Measurements from ENCODE around the gene NEK6. TPM values are rescaled to one million over a fixed set of nuclear protein-coding genes. Genes with fewer than 3 reads are reported as not detected.
A peak's percentile ranks its signal among the peaks of the same experiment; 100 is the strongest.

The NEK6 gene
- total RNA-seq, 2 donors from 2014 or later, result 15.5 to 23.6 TPM

- WGBS, 2 donors, result 85 to 92% methylated on average over 13 of the region's 13 CpGs
These were observed 8.5 kb downstream of the NEK6 start for GRCh38 chr9:124266139-124266825.

DNA sequence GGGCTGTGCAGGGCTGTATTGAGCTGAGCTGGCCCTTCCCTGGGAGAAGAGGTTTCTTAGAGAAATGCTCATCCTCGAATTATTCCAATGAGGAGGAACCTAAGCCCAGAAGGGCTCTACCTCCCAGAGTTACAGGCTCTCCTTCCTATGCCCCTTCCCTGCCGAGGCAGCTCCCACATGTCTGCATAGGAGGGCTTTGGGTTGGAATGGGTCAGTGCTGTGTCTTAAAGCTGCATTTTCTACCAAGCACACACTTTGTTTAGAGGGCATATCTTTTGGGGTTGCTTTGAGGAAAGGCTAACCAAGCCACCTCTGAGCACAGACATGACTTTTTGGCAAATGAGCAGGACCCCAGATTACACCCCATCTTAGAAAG lies 9.1 kb downstream of the NEK6 start:
- peaks cover 61% of the 10 kb centered on the region for H3K4me1 ChIP-seq
- H3K36me3 ChIP-seq (replicated peaks in 1 of 2; ENCODE audit: insufficient read depth in 1 of 2, low read depth in 2 of 2), result no peaks in the 10 kb centered on the region
- TF ChIP-seq CTCF (IDR thresholded peaks at IDR 0.05) (no peak), POLR2A (IDR thresholded peaks at IDR 0.05) (no peak)
- 60 to 70% methylated on average over 2 of the region's 2 CpGs for WGBS, 2 donors
- H3K4me3 ChIP-seq, result no peak overlapping the region
- intact Hi-C loops (cut with DNase I), result no loop called here
- DNase-seq, result no peak
- no peaks in the 10 kb centered on the region for H3K9me3 ChIP-seq
- H3K27ac ChIP-seq, result peak overlapping the region in 2 of 4 donors; percentile 55 to 78
- no peaks in the 10 kb centered on the region for H3K27me3 ChIP-seq
- no peak for ATAC-seq

More at GRCh38 chr9:124266139-124266825, 8.5 kb downstream of the NEK6 start:
- H3K27me3 ChIP-seq, result no peaks in the 10 kb centered on the region
- no peak for DNase-seq
- H3K4me3 ChIP-seq, result no peak overlapping the region
- no peaks in the 10 kb centered on the region for H3K9me3 ChIP-seq
- ATAC-seq, result no peak
- no peaks in the 10 kb centered on the region for H3K36me3 ChIP-seq (replicated peaks in 1 of 2; ENCODE audit: insufficient read depth in 1 of 2, low read depth in 2 of 2)
- peaks cover 61% of the 10 kb centered on the region for H3K4me1 ChIP-seq
- peak overlapping the region in 1 of 4 donors; percentile 78 for H3K27ac ChIP-seq
- intact Hi-C loops (cut with DNase I), result no loop called here
- TF ChIP-seq CTCF (IDR thresholded peaks at IDR 0.05) (no peak), POLR2A (IDR thresholded peaks at IDR 0.05) (no peak)

- TF ChIP-seq CTCF (IDR thresholded peaks at IDR 0.05), result peak in 3 of 7 experiments; percentile 15 to 35 (median 20)
- peak in 2 of 3 donors; percentile 5 to 40 for TF ChIP-seq POLR2A (IDR thresholded peaks at IDR 0.05)
- Histone ChIP-seq H3K4me1 (peaks cover 61% of the 10 kb centered on the region), H3K4me3 (no peak overlapping the region), H3K27ac (peak overlapping the region; percentile 41 to 78 (median 56)), H3K27me3 (no peaks in the 10 kb centered on the region), H3K9me3 (no peaks in the 10 kb centered on the region), H3K36me3 (replicated peaks in 1 of 2; ENCODE audit: insufficient read depth in 1 of 2, low read depth in 2 of 2) (no peaks in the 10 kb centered on the region)
- DNase-seq (peak in 3 of 4 donors; percentile 65 to 79 (median 78)), ATAC-seq (peak; percentile 24)
- intact Hi-C loops (cut with DNase I), result no loop called here
- 10 to 57% methylated on average over 15 of the region's 15 CpGs for WGBS, 2 donors
These were observed 9.6 kb downstream of the NEK6 start for GRCh38 chr9:124267271-124267807.

- ATAC-seq (no peak), DNase-seq (no peak)
- WGBS, 2 donors, result 77 to 94% methylated on average over 3 of the region's 3 CpGs
- no peak overlapping the region for H3K4me3 ChIP-seq
- H3K27ac ChIP-seq, result peak overlapping the region in 3 of 4 donors; percentile 8 to 78 (median 55)
- no peaks in the 10 kb centered on the region for H3K36me3 ChIP-seq (replicated peaks in 1 of 2; ENCODE audit: insufficient read depth in 1 of 2, low read depth in 2 of 2)
- H3K9me3 ChIP-seq, result no peaks in the 10 kb centered on the region
- peaks cover 59% of the 10 kb centered on the region for H3K4me1 ChIP-seq
- H3K27me3 ChIP-seq, result no peaks in the 10 kb centered on the region
- intact Hi-C loops (cut with DNase I), result no loop called here
- no peak for TF ChIP-seq CTCF (IDR thresholded peaks at IDR 0.05)
- no peak for TF ChIP-seq POLR2A (IDR thresholded peaks at IDR 0.05)
These were observed 10.5 kb downstream of the NEK6 start for GRCh38 chr9:124268248-124268647.

Measured in body of pancreas (tissue), 4 donors.